Endothelial cell of umbilical vein (primary cell): ENCODE measurements around the gene USP48. TPM values are rescaled to one million over a fixed set of nuclear protein-coding genes. Genes with fewer than 3 reads are reported as not detected.

ENCODE experiments used
- BruUV-seq: library from RNA; stranded (reverse); fragments of 400-500 nt; replicated peaks from 2 replicates; lab custom pipeline; 2021; lab: Mats Ljungman, UMichigan
- CTCF ChIA-PET: fragments of 300-600, 350-600 bp; sonication (Branson Sonifier 250); formaldehyde crosslinking; loops from one replicate; lab custom pipeline; 2021; ENCODE audit warnings: antibody characterized with exemption, inconsistent platforms; lab: Charles Lee
- POLR2A ChIA-PET: fragments of 300-600, 350-600 bp; sonication (Branson Sonifier 250); formaldehyde crosslinking; loops from one replicate; lab custom pipeline; 2021; ENCODE audit warnings: antibody characterized with exemption, inconsistent platforms; lab: Charles Lee
- DNase-seq: peaks from one replicate; pipeline ENCODE4 v3.0.0-alpha.2; 2011; ENCODE audit warnings: low read depth, low spot score
- FAIRE-seq: peaks from 2 replicates; lab custom pipeline; 2011; peaks lifted over from hg19 to GRCh38; lab: Jason Lieb, UNC
- H2AFZ ChIP-seq: 2 replicates; pipeline ENCODE4 v1.6.0; 2012; ENCODE audit warnings: low read depth, low read length, control low read depth, inconsistent platforms
- H3K27ac ChIP-seq: 2 replicates; pipeline ENCODE4 v1.5.1; 2011; ENCODE audit warnings: low read depth, mild to moderate bottlenecking, control low read depth, low read length, moderate library complexity; ENCODE audit not compliant: insufficient read depth
- H3K27me3 ChIP-seq, 2 experiments: 2 replicates each; pipeline versions ENCODE4 v1.6.0 to v1.6.1; 2011; ENCODE audit warnings: low read length in 2 of 2, mixed read lengths in 1 of 2; ENCODE audit not compliant: control insufficient read depth in 2 of 2, insufficient read depth in 2 of 2
- H3K36me3 ChIP-seq, 2 experiments: 2 replicates in 1 of 2; 3 replicates in 1 of 2; pipeline ENCODE4 v1.5.1; 2011; ENCODE audit warnings: low read length in 2 of 2, mild to moderate bottlenecking in 1 of 2, moderate library complexity in 1 of 2; ENCODE audit not compliant: control insufficient read depth in 2 of 2, insufficient read depth in 2 of 2; ENCODE audit errors: extremely low read depth in 1 of 2
- H3K4me1 ChIP-seq: 3 replicates; pipeline ENCODE4 v1.5.1; 2011; ENCODE audit warnings: mild to moderate bottlenecking, low read length; ENCODE audit not compliant: control insufficient read depth, insufficient read depth; ENCODE audit errors: extremely low read depth
- H3K4me2 ChIP-seq: 2 replicates; pipeline ENCODE4 v1.6.1; 2011; ENCODE audit warnings: low read length, control low read depth, mixed read lengths; ENCODE audit not compliant: insufficient read depth
- H3K4me3 ChIP-seq, 3 experiments: fragments of 200-600 bp in 1 of 3; sonication (generic), shearing (Covaris generic) in 1 of 3; replicated peaks in 1 of 3; 2 replicates each; pipeline ENCODE4 v1.5.1; 2011 to 2016; ENCODE audit warnings: control low read depth in 3 of 3, low read length in 3 of 3, mild to moderate bottlenecking in 2 of 3, inconsistent platforms in 1 of 3, low read depth in 1 of 3, moderate library complexity in 1 of 3; ENCODE audit not compliant: insufficient read depth in 1 of 3
- H3K79me2 ChIP-seq: 2 replicates; pipeline ENCODE4 v1.6.0; 2012; ENCODE audit warnings: low read length, inconsistent platforms; ENCODE audit not compliant: control insufficient read depth, insufficient read depth
- H3K9ac ChIP-seq: replicated peaks from 2 replicates; pipeline ENCODE3; 2011; ENCODE audit warnings: low read length, control low read depth; ENCODE audit not compliant: insufficient read depth; ENCODE audit errors: extremely low read depth
- H3K9me1 ChIP-seq: replicated peaks from 3 replicates; pipeline ENCODE4 v1.6.0; 2011; ENCODE audit warnings: mild to moderate bottlenecking, low read length; ENCODE audit not compliant: control insufficient read depth, insufficient read depth; ENCODE audit errors: extremely low read depth
- H3K9me3 ChIP-seq: replicated peaks from 2 replicates; pipeline ENCODE4 v1.5.1; 2012; ENCODE audit warnings: low read length, inconsistent platforms; ENCODE audit not compliant: control insufficient read depth, insufficient read depth
- H4K20me1 ChIP-seq: replicated peaks from 2 replicates; pipeline ENCODE3; 2011; ENCODE audit warnings: mild to moderate bottlenecking, low read length; ENCODE audit not compliant: control insufficient read depth, insufficient read depth; ENCODE audit errors: extremely low read depth
- CTCF ChIP-seq, 2 donors: IDR thresholded peaks; 1 replicate in 1 of 2; 2 replicates in 1 of 2; pipeline ENCODE4 v1.5.1; 2011; ENCODE audit warnings: low read length in 2 of 2, mild to moderate bottlenecking in 2 of 2, moderate library complexity in 2 of 2, control low read depth in 1 of 2, inconsistent platforms in 1 of 2, low read depth in 1 of 2; ENCODE audit not compliant: insufficient read depth in 1 of 2; ENCODE audit errors: extremely low read depth in 1 of 2
- GATA2 ChIP-seq: IDR thresholded peaks from 2 replicates; pipeline ENCODE4 v1.7.0; 2011; ENCODE audit warnings: low read depth, mild to moderate bottlenecking, moderate library complexity, mixed read lengths, low read length; ENCODE audit not compliant: insufficient read length, insufficient read depth
- JUN ChIP-seq: IDR thresholded peaks from 2 replicates; pipeline ENCODE4 v1.6.1; 2011; ENCODE audit warnings: borderline replicate concordance, low read depth; ENCODE audit not compliant: insufficient read length, insufficient read depth
- MAX ChIP-seq: IDR thresholded peaks from 2 replicates; pipeline ENCODE4 v1.6.1; 2011; ENCODE audit not compliant: insufficient read depth, insufficient read length
- MYC ChIP-seq: IDR thresholded peaks from one replicate; pipeline ENCODE4 v1.6.1; 2011; ENCODE audit warnings: mild to moderate bottlenecking, low read depth, low read length
- POLR2A ChIP-seq: IDR thresholded peaks from 2 replicates; pipeline ENCODE4 v1.6.1; 2012; ENCODE audit warnings: low read depth, mild to moderate bottlenecking, control low read depth, low read length
- POLR2AphosphoS5 ChIP-seq: IDR thresholded peaks from 2 replicates; pipeline ENCODE4 v1.6.1; 2012; ENCODE audit warnings: low read depth, mild to moderate bottlenecking, control low read depth, low read length, moderate library complexity; ENCODE audit not compliant: insufficient read depth
- dilution Hi-C: fragments of 300-500 bp; cut with MboI; formaldehyde crosslinking; loops from one replicate; pipeline ENCODE4 v1.15.0; 2019; ENCODE audit warnings: low sequenced_read_pairs; ENCODE audit not compliant: extremely low pct_ligation_motif_present
- intact Hi-C: fragments of 100-400 bp; cut with micrococcal nuclease; formaldehyde crosslinking; loops from one replicate; pipeline ENCODE4 v1.10.0; 2022
- polyA plus RNA-seq, 4 experiments: library from polyadenylated mRNA; depleted of rRNA in 3 of 4; stranded (reverse) in 3 of 4; unstranded in 1 of 4; fragments of >200 nt; gene quantifications; 2 replicates each; pipeline versions ENCODE4 v1.2.1 to v1.2.3, GENCODE V29; 2011 to 2012; ENCODE audit warnings: missing spikeins in 1 of 4
- total RNA-seq: library from RNA; stranded (reverse); gene quantifications from 2 replicates; pipeline ENCODE4 v1.2.3, GENCODE V29; 2021

USP48 gene
- total and polyA plus RNA-seq, 2 donors (not counting 3 experiments of a cell fraction or from before 2014, with no cell fraction given): 27.2 to 149 TPM

- BruUV-seq: no TSS peak
- peaks cover 3% of the 10 kb centered on the region for H4K20me1 ChIP-seq
- no peak for FAIRE-seq
- no peaks in the 10 kb centered on the region for H3K27me3 ChIP-seq
- intact Hi-C loops (no loop called here), dilution Hi-C loops (no loop called here)
- no peaks in the 10 kb centered on the region for H3K4me1 ChIP-seq
- DNase-seq: no peak
- POLR2A ChIA-PET: no interaction called here
- H2AFZ ChIP-seq: no peak overlapping the region
- H3K4me3 ChIP-seq: no peak overlapping the region
- H3K9ac ChIP-seq: no peak overlapping the region
- no peaks in the 10 kb centered on the region for H3K79me2 ChIP-seq
- H3K36me3 ChIP-seq: peaks cover 16% of the 10 kb centered on the region in 2 experiments
- TF ChIP-seq MAX (no peak), JUN (no peak), POLR2AphosphoS5 (no peak), POLR2A (no peak), CTCF (IDR thresholded peaks at IDR 0.05; ENCODE audit: extremely low read depth in 1 of 2, insufficient read depth in 1 of 2, low read depth in 1 of 2, low read length in 2 of 2) (no peak), GATA2 (no peak), MYC (no peak)
- H3K9me3 ChIP-seq: no peaks in the 10 kb centered on the region
- no peaks in the 10 kb centered on the region for H3K9me1 ChIP-seq
- H3K27ac ChIP-seq: no peak overlapping the region
- CTCF ChIA-PET: interaction anchor here (1.0 to 1.2 kb wide), 2 partner anchors 9 to 101 kb away, joined by 3 read pairs; no protein-coding TSS in a partner anchor
- H3K4me2 ChIP-seq: no peak overlapping the region
Measured at GRCh38 chr1:21680918-21681317, 102.0 kb downstream of the USP48 start.
